Type B pancreatic cell (in vitro differentiated cells): ENCODE measurements around the gene BACH1. TPM values are rescaled to one million over a fixed set of nuclear protein-coding genes. Genes with fewer than 3 reads are reported as not detected.

ENCODE experiments used
- DNase-seq: peaks from one replicate; pipeline ENCODE4 v3.0.0; 2021; ENCODE audit warnings: mixed read lengths; ENCODE audit not compliant: unreplicated experiment; ENCODE audit errors: extremely low spot score
- H3K27ac Mint-ChIP-seq: 2 replicates; pipeline ENCODE4 v1.8.0; 2021; ENCODE audit warnings: mild to moderate bottlenecking, mixed read lengths
- H3K27me3 Mint-ChIP-seq: 2 replicates; pipeline ENCODE4 v1.8.0; 2021; ENCODE audit warnings: mixed read lengths
- H3K36me3 Mint-ChIP-seq: 2 replicates; pipeline ENCODE4 v1.8.0; 2021; ENCODE audit warnings: mixed read lengths
- H3K4me1 Mint-ChIP-seq: one replicate; pipeline ENCODE4 v1.8.0; 2021; ENCODE audit warnings: mixed read lengths; ENCODE audit not compliant: unreplicated experiment
- H3K4me3 Mint-ChIP-seq: 2 replicates; pipeline ENCODE4 v1.8.0; 2021; ENCODE audit warnings: mild to moderate bottlenecking, mixed read lengths
- H3K9me3 Mint-ChIP-seq: 2 replicates; pipeline ENCODE4 v1.8.0; 2021; ENCODE audit warnings: mixed read lengths
- total RNA-seq: library from RNA; stranded (reverse); gene quantifications from 2 replicates; pipeline ENCODE4 v1.2.1, GENCODE V29; 2021; ENCODE audit warnings: low replicate concordance
- TF ChIP-seq, protein P1 (sequence below): fragments of 200-600 bp; sonication (generic); conservative IDR thresholded peaks from 2 replicates; pipeline ENCODE4 v1.5.0; 2021; ENCODE audit warnings: antibody characterized with exemption, mild to moderate bottlenecking

BACH1 gene
- total RNA-seq, 1 donor from 2014 or later: 90.5 TPM

DNA sequence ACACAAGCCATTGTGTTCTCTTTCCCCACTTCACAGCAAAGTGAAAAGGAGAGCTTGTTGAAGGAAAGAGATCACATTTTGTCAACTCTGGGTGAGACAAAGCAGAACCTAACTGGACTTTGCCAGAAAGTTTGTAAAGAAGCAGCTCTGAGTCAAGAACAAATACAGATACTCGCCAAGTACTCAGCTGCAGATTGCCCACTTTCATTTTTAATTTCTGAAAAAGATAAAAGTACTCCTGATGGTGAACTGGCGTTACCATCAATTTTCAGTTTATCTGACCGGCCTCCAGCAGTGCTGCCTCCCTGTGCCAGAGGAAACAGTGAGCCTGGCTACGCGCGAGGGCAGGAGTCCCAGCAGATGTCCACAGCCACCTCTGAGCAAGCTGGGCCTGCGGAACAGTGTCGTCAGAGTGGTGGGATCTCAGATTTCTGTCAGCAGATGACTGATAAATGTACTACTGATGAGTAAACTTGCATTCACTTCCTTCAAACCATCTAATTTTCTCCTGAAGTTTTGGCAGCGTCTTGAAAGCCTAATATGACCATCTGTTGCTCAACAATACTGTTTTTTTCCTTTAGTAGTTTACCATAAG lies 43.7 kb downstream of the BACH1 start:
- Mint-ChIP-seq H3K27me3 (no peaks in the 10 kb centered on the region), H3K4me1 (peaks cover 22% of the 10 kb centered on the region), H3K4me3 (no peak overlapping the region), H3K36me3 (peaks cover 30% of the 10 kb centered on the region), H3K9me3 (peaks cover 4% of the 10 kb centered on the region), H3K27ac (peak overlapping the region; percentile 37)
- TF ChIP-seq, protein P1, sequence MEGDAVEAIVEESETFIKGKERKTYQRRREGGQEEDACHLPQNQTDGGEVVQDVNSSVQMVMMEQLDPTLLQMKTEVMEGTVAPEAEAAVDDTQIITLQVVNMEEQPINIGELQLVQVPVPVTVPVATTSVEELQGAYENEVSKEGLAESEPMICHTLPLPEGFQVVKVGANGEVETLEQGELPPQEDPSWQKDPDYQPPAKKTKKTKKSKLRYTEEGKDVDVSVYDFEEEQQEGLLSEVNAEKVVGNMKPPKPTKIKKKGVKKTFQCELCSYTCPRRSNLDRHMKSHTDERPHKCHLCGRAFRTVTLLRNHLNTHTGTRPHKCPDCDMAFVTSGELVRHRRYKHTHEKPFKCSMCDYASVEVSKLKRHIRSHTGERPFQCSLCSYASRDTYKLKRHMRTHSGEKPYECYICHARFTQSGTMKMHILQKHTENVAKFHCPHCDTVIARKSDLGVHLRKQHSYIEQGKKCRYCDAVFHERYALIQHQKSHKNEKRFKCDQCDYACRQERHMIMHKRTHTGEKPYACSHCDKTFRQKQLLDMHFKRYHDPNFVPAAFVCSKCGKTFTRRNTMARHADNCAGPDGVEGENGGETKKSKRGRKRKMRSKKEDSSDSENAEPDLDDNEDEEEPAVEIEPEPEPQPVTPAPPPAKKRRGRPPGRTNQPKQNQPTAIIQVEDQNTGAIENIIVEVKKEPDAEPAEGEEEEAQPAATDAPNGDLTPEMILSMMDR: no peak
- no peak for DNase-seq

GRCh38 chr21:29343519-29343918 lies 44.8 kb downstream of the BACH1 start:
- no peaks in the 10 kb centered on the region for H3K27me3 Mint-ChIP-seq
- H3K4me3 Mint-ChIP-seq: no peak overlapping the region
- no peak overlapping the region for H3K27ac Mint-ChIP-seq
- DNase-seq: no peak
- peaks cover 33% of the 10 kb centered on the region for H3K36me3 Mint-ChIP-seq
- peaks cover 22% of the 10 kb centered on the region for H3K4me1 Mint-ChIP-seq
- peaks cover 4% of the 10 kb centered on the region for H3K9me3 Mint-ChIP-seq
- TF ChIP-seq, protein P1: no peak

- Mint-ChIP-seq H3K27ac (peak overlapping the region; percentile 68), H3K9me3 (peaks cover 4% of the 10 kb centered on the region), H3K4me1 (peaks cover 16% of the 10 kb centered on the region), H3K36me3 (peaks cover 30% of the 10 kb centered on the region), H3K4me3 (no peak overlapping the region), H3K27me3 (no peaks in the 10 kb centered on the region)
- TF ChIP-seq, protein P1: no peak
- no peak for DNase-seq
Observed at GRCh38 chr21:29346281-29346680, 47.6 kb downstream of the BACH1 start.

DNA sequence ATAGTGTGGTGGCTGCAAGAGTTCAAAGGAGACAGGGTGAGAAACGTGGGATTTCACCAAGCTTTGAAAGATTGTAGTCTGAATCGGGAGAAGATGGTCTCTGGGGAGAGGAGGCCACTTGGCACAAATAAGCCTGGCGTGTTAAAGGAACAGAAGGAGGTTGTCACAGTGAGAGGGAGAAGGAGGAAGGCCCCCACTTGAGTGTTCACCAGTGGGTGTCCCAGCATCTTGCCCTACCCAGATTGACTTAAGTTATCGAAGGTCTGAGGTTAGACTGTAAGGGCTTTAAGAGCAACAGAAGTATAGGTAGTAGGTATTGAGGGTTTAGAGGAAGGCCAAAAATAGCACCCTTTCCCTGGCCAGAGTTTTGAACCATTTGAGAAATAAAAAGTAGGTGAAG lies 48.0 kb downstream of the BACH1 start:
- Mint-ChIP-seq H3K4me1 (peaks cover 16% of the 10 kb centered on the region), H3K36me3 (peaks cover 35% of the 10 kb centered on the region), H3K9me3 (peaks cover 4% of the 10 kb centered on the region), H3K4me3 (no peak overlapping the region), H3K27ac (peak overlapping the region; percentile 68), H3K27me3 (no peaks in the 10 kb centered on the region)
- TF ChIP-seq, protein P1: no peak
- DNase-seq: no peak

- H3K27me3 Mint-ChIP-seq: no peaks in the 10 kb centered on the region
- TF ChIP-seq, protein P1: no peak
- peak overlapping the region; percentile 68 for H3K27ac Mint-ChIP-seq
- no peak for DNase-seq
- H3K4me1 Mint-ChIP-seq: peaks cover 12% of the 10 kb centered on the region
- H3K4me3 Mint-ChIP-seq: no peak overlapping the region
- peaks cover 4% of the 10 kb centered on the region for H3K9me3 Mint-ChIP-seq
- peaks cover 31% of the 10 kb centered on the region for H3K36me3 Mint-ChIP-seq
Observed at GRCh38 chr21:29347274-29347681, 48.6 kb downstream of the BACH1 start.

DNA sequence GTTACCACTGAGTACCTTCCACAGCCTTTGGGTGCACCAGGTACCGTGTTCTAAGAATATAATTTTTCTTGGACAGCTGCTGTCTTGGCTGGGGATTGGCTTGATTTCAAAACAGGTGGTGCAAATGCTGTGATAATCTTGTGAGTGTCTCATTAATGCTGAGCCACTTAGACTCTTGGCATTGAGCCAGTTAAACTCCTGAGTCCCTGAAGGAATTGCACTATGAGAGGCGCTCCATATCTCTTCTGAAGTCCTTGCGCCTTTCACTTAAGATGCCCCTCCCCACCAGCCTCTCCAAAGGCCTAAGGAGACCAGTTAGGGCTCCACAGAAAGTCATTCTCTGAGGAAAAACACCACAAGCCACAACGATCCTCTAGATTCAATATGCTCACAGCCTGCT lies 51.0 kb downstream of the BACH1 start:
- H3K36me3 Mint-ChIP-seq: peaks cover 39% of the 10 kb centered on the region
- H3K4me3 Mint-ChIP-seq: no peak overlapping the region
- no peak for DNase-seq
- no peaks in the 10 kb centered on the region for H3K27me3 Mint-ChIP-seq
- H3K27ac Mint-ChIP-seq: no peak overlapping the region
- TF ChIP-seq, protein P1: no peak
- H3K4me1 Mint-ChIP-seq: peaks cover 11% of the 10 kb centered on the region
- peaks cover 15% of the 10 kb centered on the region for H3K9me3 Mint-ChIP-seq
